Renal cortical epithelial cell (primary cell): Measurements from ENCODE around the gene ESPL1. TPM values are rescaled to one million over a fixed set of nuclear protein-coding genes. Genes with fewer than 3 reads are reported as not detected.

Experiments
- DNase-seq: peaks from one replicate; pipeline ENCODE4 v3.0.0-alpha.2; 2011; ENCODE audit warnings: low read depth
- total RNA-seq: library from RNA; depleted of rRNA; stranded (reverse); fragments of >200 nt; gene quantifications from 2 replicates; pipeline ENCODE4 v1.2.3, GENCODE V29; 2014

ESPL1 gene
- total RNA-seq, 1 donor from 2014 or later, result 0.70 TPM

GRCh38 chr12:53336181-53336681 lies 68.1 kb downstream of the ESPL1 start, which contains the start of gene SP7:
Gene SP7 (minus strand): TSS chr12:53336354. CDS start chr12:53335646, 708 bp downstream.
- DNase-seq, result no peak

GRCh38 chr12:53338017-53338416 lies 69.9 kb downstream of the ESPL1 start:
- no peak for DNase-seq

GRCh38 chr12:53338916-53339315 lies 70.8 kb downstream of the ESPL1 start:
- no peak for DNase-seq

- no peak for DNase-seq
Measured at GRCh38 chr12:53340398-53340797, 72.3 kb downstream of the ESPL1 start.

Other genes starting within 250 kb of the ESPL1 start
- gene TNS2, start 218.2 kb upstream of the ESPL1 start, total RNA-seq, result 1.7 and 18.3 TPM in 2 replicates
- gene SPRYD3, start 188.9 kb upstream of the ESPL1 start, total RNA-seq, result 13.9 and 30.6 TPM in 2 replicates
- 76.1 and 95.0 TPM in 2 replicates for gene IGFBP6, start 170.6 kb upstream of the ESPL1 start, total RNA-seq
- not detected in 2 replicates for gene SOAT2, start 164.8 kb upstream of the ESPL1 start, total RNA-seq
- gene ZNF740, start 87.6 kb upstream of the ESPL1 start, total RNA-seq, result 7.6 and 20.7 TPM in 2 replicates
- gene CSAD, start 87.4 kb upstream of the ESPL1 start, total RNA-seq, result 0.17 and 9.1 TPM in 2 replicates
- gene ITGB7, start 61.0 kb upstream of the ESPL1 start, total RNA-seq, result 2.8 and 3.1 TPM in 2 replicates
- gene RARG, start 36.1 kb upstream of the ESPL1 start, total RNA-seq, result 5.2 and 14.6 TPM in 2 replicates
- 323 and 327 TPM in 2 replicates for gene PFDN5, start 27.2 kb downstream of the ESPL1 start, total RNA-seq
- gene MYG1, start 31.4 kb downstream of the ESPL1 start, total RNA-seq, result 28.4 and 42.9 TPM in 2 replicates
- 40.1 and 40.3 TPM in 2 replicates for gene AAAS, start 53.3 kb downstream of the ESPL1 start, total RNA-seq
- not detected in 2 replicates for gene SP7, start 68.1 kb downstream of the ESPL1 start, total RNA-seq
- gene SP1, start 111.9 kb downstream of the ESPL1 start, total RNA-seq, result 33.3 and 51.7 TPM in 2 replicates
- gene AMHR2, start 155.6 kb downstream of the ESPL1 start, total RNA-seq, result not detected in 2 replicates
- 34.7 and 45.1 TPM in 2 replicates for gene PRR13, start 173.4 kb downstream of the ESPL1 start, total RNA-seq
- gene PCBP2, start 183.8 kb downstream of the ESPL1 start, total RNA-seq, result 217 and 526 TPM in 2 replicates
- gene MAP3K12, start 231.2 kb downstream of the ESPL1 start, total RNA-seq, result 2.3 and 18.7 TPM in 2 replicates
- 28.8 and 52.3 TPM in 2 replicates for gene TARBP2, start 233.0 kb downstream of the ESPL1 start, total RNA-seq
- gene NPFF, start 239.2 kb downstream of the ESPL1 start, total RNA-seq, result not detected in 2 replicates